ACC112 (cell line): Measurements from ENCODE around the gene ZNF658.
"Not testable (repeated sequence)": the region's sequence is repeated elsewhere in the genome, so short reads cannot be mapped to it uniquely, and the experiment has no call there.

Source experiments
- H2AFZ ChIP-seq: fragments of 200-600 bp; sonication (generic); one replicate; pipeline ENCODE4 v1.6.0; 2017; ENCODE audit warnings: antibody characterized with exemption, low read length; ENCODE audit not compliant: unreplicated experiment
- H3K27ac ChIP-seq: fragments of 200-600 bp; sonication (generic); 2 replicates; pipeline ENCODE4 v1.5.1; 2014; ENCODE audit warnings: low read depth, mild to moderate bottlenecking, antibody characterized with exemption, low read length, moderate library complexity
- H3K27me3 ChIP-seq: fragments of 200-600 bp; sonication (generic); 2 replicates; pipeline ENCODE4 v1.6.1; 2014; ENCODE audit warnings: mild to moderate bottlenecking, antibody characterized with exemption, low read length, moderate library complexity, mixed read lengths; ENCODE audit not compliant: insufficient read depth
- H3K36me3 ChIP-seq: fragments of 200-600 bp; sonication (generic); 2 replicates; pipeline ENCODE4 v1.6.1; 2016; ENCODE audit warnings: mild to moderate bottlenecking, antibody characterized with exemption, low read length, moderate library complexity, mixed read lengths; ENCODE audit not compliant: insufficient read depth
- H3K4me1 ChIP-seq: fragments of 200-600 bp; sonication (generic); one replicate; pipeline ENCODE4 v1.6.1; 2016; ENCODE audit warnings: low read length, mixed read lengths; ENCODE audit not compliant: insufficient read depth, unreplicated experiment, control insufficient read depth
- H3K4me3 ChIP-seq: fragments of 200-600 bp; sonication (generic); 2 replicates; pipeline ENCODE4 v1.5.1; 2014; ENCODE audit warnings: mild to moderate bottlenecking, low read depth, low read length
- H3K79me2 ChIP-seq: fragments of 200-600 bp; sonication (generic); one replicate; pipeline ENCODE4 v1.6.0; 2016; ENCODE audit warnings: low read length; ENCODE audit not compliant: control insufficient read depth, unreplicated experiment, insufficient read depth

ZNF658 gene

GRCh38 chr9:66900490-66901131, at the start of gene ZNF658:
TSS of gene ZNF658 (plus strand) at chr9:66900725. CDS start at chr9:66903562, 2,837 bp downstream.
- H3K79me2 ChIP-seq, H2AFZ ChIP-seq, H3K36me3 ChIP-seq, H3K27me3 ChIP-seq, H3K27ac ChIP-seq, H3K4me1 ChIP-seq: not testable (repeated sequence)
- peak within 1 kb of the TSS; percentile 77 for H3K4me3 ChIP-seq

- not testable (repeated sequence) for H3K27me3 ChIP-seq, H2AFZ ChIP-seq, H3K27ac ChIP-seq, H3K4me3 ChIP-seq, H3K4me1 ChIP-seq, H3K36me3 ChIP-seq, H3K79me2 ChIP-seq
Measured at GRCh38 chr9:66861732-66862131, 38.8 kb upstream of the ZNF658 start.

GRCh38 chr9:66868660-66869059, 31.9 kb upstream of the ZNF658 start:
- not testable (repeated sequence) for H3K27me3 ChIP-seq, H3K36me3 ChIP-seq, H3K4me3 ChIP-seq, H3K4me1 ChIP-seq, H2AFZ ChIP-seq, H3K79me2 ChIP-seq, H3K27ac ChIP-seq

GRCh38 chr9:66880605-66881004, 19.9 kb upstream of the ZNF658 start:
- not testable (repeated sequence) for H2AFZ ChIP-seq, H3K79me2 ChIP-seq, H3K4me1 ChIP-seq, H3K27ac ChIP-seq, H3K4me3 ChIP-seq, H3K36me3 ChIP-seq, H3K27me3 ChIP-seq

- not testable (repeated sequence) for H3K79me2 ChIP-seq, H3K4me3 ChIP-seq, H2AFZ ChIP-seq, H3K27me3 ChIP-seq, H3K27ac ChIP-seq, H3K4me1 ChIP-seq, H3K36me3 ChIP-seq
Measured at GRCh38 chr9:66881847-66882246, 18.7 kb upstream of the ZNF658 start.

- not testable (repeated sequence) for H2AFZ ChIP-seq, H3K27ac ChIP-seq, H3K4me1 ChIP-seq, H3K79me2 ChIP-seq, H3K27me3 ChIP-seq, H3K4me3 ChIP-seq, H3K36me3 ChIP-seq
Measured at GRCh38 chr9:66890334-66890733, 10.2 kb upstream of the ZNF658 start.

- peak overlapping the region; percentile 77 for H3K4me3 ChIP-seq
- not testable (repeated sequence) for H2AFZ ChIP-seq, H3K79me2 ChIP-seq
Measured at GRCh38 chr9:66901141-66901540, 616 bp downstream of the ZNF658 start.

GRCh38 chr9:66909560-66909959, 9.0 kb downstream of the ZNF658 start:
- H3K4me3 ChIP-seq, H2AFZ ChIP-seq, H3K4me1 ChIP-seq, H3K27me3 ChIP-seq, H3K36me3 ChIP-seq, H3K79me2 ChIP-seq, H3K27ac ChIP-seq: not testable (repeated sequence)

More at GRCh38 chr9:66901141-66901540, 616 bp downstream of the ZNF658 start:
- H3K27me3 ChIP-seq, H3K4me1 ChIP-seq, H3K27ac ChIP-seq, H3K36me3 ChIP-seq: not testable (repeated sequence)

- not testable (repeated sequence) for H3K4me3 ChIP-seq, H3K36me3 ChIP-seq, H2AFZ ChIP-seq, H3K27ac ChIP-seq, H3K4me1 ChIP-seq, H3K79me2 ChIP-seq, H3K27me3 ChIP-seq
Measured at GRCh38 chr9:66920072-66920471, 19.5 kb downstream of the ZNF658 start.

GRCh38 chr9:66936194-66936870, 35.8 kb downstream of the ZNF658 start:
- not testable (repeated sequence) for H2AFZ ChIP-seq, H3K4me3 ChIP-seq, H3K79me2 ChIP-seq, H3K27ac ChIP-seq, H3K36me3 ChIP-seq, H3K27me3 ChIP-seq, H3K4me1 ChIP-seq

- H3K27ac ChIP-seq, H3K27me3 ChIP-seq, H3K79me2 ChIP-seq, H3K36me3 ChIP-seq, H2AFZ ChIP-seq, H3K4me3 ChIP-seq, H3K4me1 ChIP-seq: not testable (repeated sequence)
Measured at GRCh38 chr9:66937662-66938061, 37.1 kb downstream of the ZNF658 start.
